Mesenchymal stem cell (in vitro differentiated cells and primary cell): Measurements from ENCODE around the gene ZIC3.

Experiments
- DNase-seq: peaks from one replicate; pipeline ENCODE4 v3.0.0-alpha.2; 2013
- H2AFZ ChIP-seq: one replicate; pipeline ENCODE4 v1.6.1; 2013; ENCODE audit warnings: low read depth, mild to moderate bottlenecking, control low read depth, inconsistent platforms, low read length, moderate library complexity
- H2AK5ac ChIP-seq: 2 replicates; pipeline ENCODE4 v1.6.1; 2013; ENCODE audit warnings: low read length, moderate library complexity, mild to moderate bottlenecking, inconsistent platforms; ENCODE audit not compliant: severe bottlenecking
- H2BK120ac ChIP-seq: one replicate; pipeline ENCODE4 v1.6.1; 2013; ENCODE audit warnings: low read depth, mild to moderate bottlenecking, inconsistent platforms, low read length, moderate library complexity
- H2BK12ac ChIP-seq, 2 experiments: one replicate each; pipeline ENCODE4 v1.6.1; 2013; ENCODE audit warnings: inconsistent platforms in 2 of 2, low read length in 2 of 2, mild to moderate bottlenecking in 2 of 2, moderate library complexity in 2 of 2, control low read depth in 1 of 2
- H2BK15ac ChIP-seq: one replicate; pipeline ENCODE4 v1.6.1; 2013; ENCODE audit warnings: mild to moderate bottlenecking, low read depth, inconsistent platforms; ENCODE audit not compliant: poor library complexity, severe bottlenecking
- H2BK5ac ChIP-seq: 2 replicates; pipeline ENCODE4 v1.6.1; 2013; ENCODE audit warnings: low read depth, mild to moderate bottlenecking, low read length, control low read depth, inconsistent platforms; ENCODE audit not compliant: poor library complexity, severe bottlenecking
- H3K14ac ChIP-seq, 2 experiments: one replicate each; pipeline ENCODE4 v1.6.1; 2013; ENCODE audit warnings: inconsistent platforms in 2 of 2, low read length in 2 of 2, control low read depth in 1 of 2, mild to moderate bottlenecking in 1 of 2, moderate library complexity in 1 of 2
- H3K18ac ChIP-seq, 2 experiments: one replicate each; pipeline ENCODE4 v1.6.1; 2013; ENCODE audit warnings: inconsistent platforms in 2 of 2, low read length in 2 of 2, control low read depth in 1 of 2, low read depth in 1 of 2, mild to moderate bottlenecking in 1 of 2
- H3K23ac ChIP-seq, 2 experiments: one replicate each; pipeline ENCODE4 v1.6.1; 2013; ENCODE audit warnings: inconsistent platforms in 2 of 2, low read length in 2 of 2, mild to moderate bottlenecking in 2 of 2, moderate library complexity in 2 of 2, control low read depth in 1 of 2
- H3K27ac ChIP-seq: 2 replicates; pipeline ENCODE4 v1.5.1; 2013; ENCODE audit warnings: mild to moderate bottlenecking, moderate library complexity, low read length, control low read depth, inconsistent platforms; ENCODE audit not compliant: poor library complexity, severe bottlenecking
- H3K27me3 ChIP-seq, 2 experiments: 2 replicates each; pipeline versions ENCODE4 v1.6.1 to v1.7.0; 2013; ENCODE audit warnings: low read length in 2 of 2, mild to moderate bottlenecking in 2 of 2, moderate library complexity in 2 of 2, control low read depth in 1 of 2, inconsistent platforms in 1 of 2; ENCODE audit not compliant: control insufficient read depth in 1 of 2, insufficient read depth in 1 of 2
- H3K36me3 ChIP-seq, 2 experiments: 2 replicates each; pipeline versions ENCODE4 v1.6.1 to v1.7.0; 2013; ENCODE audit warnings: low read length in 2 of 2, control low read depth in 1 of 2, inconsistent platforms in 1 of 2, low read depth in 1 of 2, mild to moderate bottlenecking in 1 of 2; ENCODE audit not compliant: insufficient read depth in 2 of 2, control insufficient read depth in 1 of 2
- H3K4ac ChIP-seq, 2 experiments: one replicate each; pipeline ENCODE4 v1.6.1; 2013; ENCODE audit warnings: inconsistent platforms in 2 of 2, low read length in 2 of 2, mild to moderate bottlenecking in 2 of 2, moderate library complexity in 2 of 2, control low read depth in 1 of 2, low read depth in 1 of 2
- H3K4me1 ChIP-seq: 2 replicates; pipeline ENCODE4 v1.6.1; 2013; ENCODE audit warnings: low read depth, low read length, control low read depth; ENCODE audit not compliant: control insufficient read depth, insufficient read depth
- H3K4me2 ChIP-seq: 2 replicates; pipeline ENCODE4 v1.6.1; 2013; ENCODE audit warnings: low read length, mild to moderate bottlenecking, inconsistent platforms; ENCODE audit not compliant: poor library complexity, severe bottlenecking
- H3K4me3 ChIP-seq, 2 experiments: 2 replicates each; pipeline versions ENCODE4 v1.5.1 to v1.7.0; 2013; ENCODE audit warnings: low read length in 2 of 2, mild to moderate bottlenecking in 2 of 2, control low read depth in 1 of 2, low read depth in 1 of 2; ENCODE audit not compliant: insufficient read depth in 1 of 2
- H3K79me1 ChIP-seq: replicated peaks from 2 replicates; pipeline ENCODE4 v1.6.1; 2013; ENCODE audit warnings: mild to moderate bottlenecking, control low read depth, low read length, inconsistent platforms; ENCODE audit not compliant: poor library complexity, severe bottlenecking
- H3K9ac ChIP-seq: 2 replicates; pipeline ENCODE4 v1.7.0; 2013; ENCODE audit warnings: mild to moderate bottlenecking, low read length, moderate library complexity
- H3K9me3 ChIP-seq: 2 replicates; pipeline ENCODE4 v1.7.0; 2013; ENCODE audit warnings: mild to moderate bottlenecking, low read length; ENCODE audit not compliant: control insufficient read depth
- H4K8ac ChIP-seq: one replicate; pipeline ENCODE4 v1.6.1; 2013; ENCODE audit warnings: inconsistent platforms, mild to moderate bottlenecking, low read length, moderate library complexity
- H4K91ac ChIP-seq: one replicate; pipeline ENCODE4 v1.6.1; 2013; ENCODE audit warnings: mild to moderate bottlenecking, low read length, inconsistent platforms
- WGBS: methylation state at CpG from one replicate; pipeline ENCODE4 v1.1.7; 2013; ENCODE audit warnings: mixed read lengths; 5-methylcytosine and 5-hydroxymethylcytosine counted together

The ZIC3 gene

DNA sequence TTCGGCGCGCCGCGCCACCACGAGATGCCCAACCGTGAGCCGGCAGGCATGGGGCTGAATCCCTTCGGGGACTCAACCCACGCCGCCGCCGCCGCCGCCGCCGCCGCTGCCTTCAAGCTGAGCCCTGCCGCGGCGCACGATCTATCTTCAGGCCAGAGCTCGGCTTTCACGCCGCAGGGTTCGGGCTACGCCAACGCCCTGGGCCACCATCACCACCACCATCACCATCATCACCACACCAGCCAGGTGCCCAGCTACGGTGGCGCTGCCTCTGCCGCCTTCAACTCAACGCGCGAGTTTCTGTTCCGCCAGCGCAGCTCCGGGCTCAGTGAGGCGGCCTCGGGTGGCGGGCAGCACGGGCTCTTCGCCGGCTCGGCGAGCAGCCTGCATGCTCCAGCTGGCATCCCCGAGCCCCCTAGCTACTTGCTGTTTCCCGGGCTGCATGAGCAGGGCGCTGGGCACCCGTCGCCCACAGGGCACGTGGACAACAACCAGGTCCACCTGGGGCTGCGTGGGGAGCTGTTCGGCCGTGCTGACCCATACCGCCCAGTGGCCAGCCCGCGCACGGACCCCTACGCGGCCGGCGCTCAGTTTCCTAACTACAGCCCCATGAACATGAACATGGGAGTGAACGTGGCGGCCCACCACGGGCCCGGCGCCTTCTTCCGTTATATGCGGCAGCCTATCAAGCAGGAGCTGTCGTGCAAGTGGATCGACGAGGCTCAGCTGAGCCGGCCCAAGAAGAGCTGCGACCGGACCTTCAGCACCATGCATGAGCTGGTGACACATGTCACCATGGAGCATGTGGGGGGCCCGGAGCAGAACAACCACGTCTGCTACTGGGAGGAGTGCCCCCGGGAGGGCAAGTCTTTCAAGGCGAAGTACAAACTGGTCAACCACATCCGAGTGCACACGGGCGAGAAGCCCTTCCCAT lies 1.1 kb downstream of the ZIC3 start:
- H2BK5ac ChIP-seq = no peak overlapping the region
- no peak overlapping the region for H2BK15ac ChIP-seq
- WGBS = under 1% methylated on average over 47 of the region's 82 CpGs
- H3K4me2 ChIP-seq = no peak overlapping the region
- no peak for DNase-seq
- H2BK120ac ChIP-seq = no peak overlapping the region
- no peak overlapping the region for H3K18ac ChIP-seq
- no peak overlapping the region for H2AFZ ChIP-seq
- H2BK12ac ChIP-seq = no peak overlapping the region
- H3K27ac ChIP-seq = no peak overlapping the region
- no peak overlapping the region for H3K9ac ChIP-seq
- H3K4me1 ChIP-seq = peaks cover 15% of the 10 kb centered on the region
- H3K27me3 ChIP-seq = peaks cover 63 to 72% of the 10 kb centered on the region in 2 experiments
- no peak overlapping the region for H3K4ac ChIP-seq
- no peak overlapping the region for H4K8ac ChIP-seq
- no peak overlapping the region for H4K91ac ChIP-seq
- no peak overlapping the region for H2AK5ac ChIP-seq
- no peaks in the 10 kb centered on the region for H3K79me1 ChIP-seq
- H3K36me3 ChIP-seq = no peaks in the 10 kb centered on the region
- peak overlapping the region in 1 of 2 experiments; percentile 40 for H3K4me3 ChIP-seq
- H3K23ac ChIP-seq = no peak overlapping the region
- H3K14ac ChIP-seq = no peak overlapping the region
- H3K9me3 ChIP-seq = no peaks in the 10 kb centered on the region

DNA sequence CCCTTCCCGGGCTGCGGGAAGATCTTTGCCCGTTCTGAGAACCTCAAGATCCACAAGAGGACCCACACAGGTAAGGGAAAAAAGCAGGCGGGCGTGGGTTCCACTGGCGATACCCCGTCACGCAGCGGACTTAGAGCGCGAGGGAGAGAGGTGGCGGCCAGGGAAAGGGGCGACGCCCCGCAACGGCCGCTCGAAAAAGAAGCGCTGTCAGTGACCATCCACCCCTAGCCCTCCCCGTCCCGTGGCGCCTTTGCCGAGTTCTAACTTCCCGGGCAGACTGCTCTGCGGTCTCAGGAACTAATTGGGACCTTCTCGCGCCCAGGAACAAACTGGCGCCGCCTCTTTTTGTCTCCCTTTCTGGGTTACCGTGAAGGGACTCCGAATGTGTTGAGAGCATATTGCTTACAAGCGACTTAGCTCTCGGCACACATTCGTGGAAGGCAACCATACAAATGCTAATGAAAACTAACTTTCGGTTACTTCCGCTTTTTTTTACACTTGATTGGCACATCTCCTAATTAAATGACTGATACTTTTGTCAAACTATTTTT lies 1.8 kb downstream of the ZIC3 start:
- no peak overlapping the region for H3K4me2 ChIP-seq
- no peaks in the 10 kb centered on the region for H3K79me1 ChIP-seq
- H3K4ac ChIP-seq = no peak overlapping the region
- H3K9me3 ChIP-seq = peaks cover 4% of the 10 kb centered on the region
- no peak overlapping the region for H2AK5ac ChIP-seq
- no peaks in the 10 kb centered on the region for H3K36me3 ChIP-seq
- peaks cover 62 to 70% of the 10 kb centered on the region in 2 experiments for H3K27me3 ChIP-seq
- H3K4me1 ChIP-seq = peaks cover 15% of the 10 kb centered on the region
- no peak overlapping the region for H3K9ac ChIP-seq
- no peak overlapping the region for H3K23ac ChIP-seq
- DNase-seq = no peak
- H2BK12ac ChIP-seq = no peak overlapping the region
- no peak overlapping the region for H3K4me3 ChIP-seq
- no peak overlapping the region for H3K27ac ChIP-seq
- H2BK120ac ChIP-seq = no peak overlapping the region
- no peak overlapping the region for H2BK5ac ChIP-seq
- no peak overlapping the region for H2AFZ ChIP-seq
- no peak overlapping the region for H4K91ac ChIP-seq
- no peak overlapping the region for H3K18ac ChIP-seq
- H3K14ac ChIP-seq = no peak overlapping the region
- 1% methylated on average over 18 of the region's 36 CpGs for WGBS
- H2BK15ac ChIP-seq = no peak overlapping the region
- H4K8ac ChIP-seq = no peak overlapping the region

DNA sequence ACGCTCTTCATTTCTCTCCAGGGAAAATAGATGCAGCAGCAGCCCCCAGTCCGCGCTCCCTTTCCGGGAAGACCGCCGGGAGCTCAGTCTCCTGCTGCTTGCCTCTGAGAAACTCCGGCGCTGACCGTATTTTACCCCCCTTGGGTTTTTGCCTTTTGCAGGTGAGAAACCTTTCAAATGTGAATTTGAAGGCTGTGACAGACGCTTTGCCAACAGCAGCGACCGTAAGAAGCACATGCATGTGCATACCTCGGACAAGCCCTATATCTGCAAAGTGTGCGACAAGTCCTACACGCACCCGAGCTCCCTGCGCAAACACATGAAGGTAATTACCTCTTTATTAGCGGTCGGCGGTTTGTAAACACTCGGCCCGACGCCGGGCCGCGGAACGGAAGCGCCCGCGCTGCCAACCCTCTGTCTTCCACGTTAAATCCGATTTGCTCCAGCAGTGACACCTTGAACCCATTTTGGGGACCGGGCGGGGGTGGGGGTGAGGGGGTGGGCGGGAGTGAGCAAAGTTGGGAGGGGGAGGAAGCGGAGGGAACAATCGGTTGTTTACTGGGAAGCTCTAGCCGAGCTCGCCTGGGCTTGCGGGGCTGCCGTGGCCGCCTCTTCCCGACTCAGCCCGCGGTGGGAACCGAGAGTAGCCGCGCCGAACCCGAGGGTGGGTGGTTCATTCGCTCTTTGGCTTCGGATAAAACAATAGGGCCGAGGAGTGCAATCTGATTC lies 3.0 kb downstream of the ZIC3 start:
- 0% methylated on average over 20 of the region's 53 CpGs for WGBS
- Histone ChIP-seq H2AFZ (no peak overlapping the region), H3K27ac (no peak overlapping the region), H3K18ac (no peak overlapping the region), H2BK120ac (no peak overlapping the region), H3K36me3 (no peaks in the 10 kb centered on the region), H3K14ac (no peak overlapping the region), H3K27me3 (peaks cover 60 to 70% of the 10 kb centered on the region in 2 experiments), H3K23ac (no peak overlapping the region), H3K9me3 (peaks cover 4% of the 10 kb centered on the region), H3K79me1 (no peaks in the 10 kb centered on the region), H4K91ac (no peak overlapping the region), H2BK15ac (no peak overlapping the region), H4K8ac (no peak overlapping the region), H3K9ac (no peak overlapping the region), H3K4me3 (no peak overlapping the region), H2AK5ac (no peak overlapping the region), H2BK12ac (no peak overlapping the region), H2BK5ac (no peak overlapping the region), H3K4ac (no peak overlapping the region), H3K4me2 (peak overlapping the region; percentile 3), H3K4me1 (peaks cover 15% of the 10 kb centered on the region)
- no peak for DNase-seq

DNA sequence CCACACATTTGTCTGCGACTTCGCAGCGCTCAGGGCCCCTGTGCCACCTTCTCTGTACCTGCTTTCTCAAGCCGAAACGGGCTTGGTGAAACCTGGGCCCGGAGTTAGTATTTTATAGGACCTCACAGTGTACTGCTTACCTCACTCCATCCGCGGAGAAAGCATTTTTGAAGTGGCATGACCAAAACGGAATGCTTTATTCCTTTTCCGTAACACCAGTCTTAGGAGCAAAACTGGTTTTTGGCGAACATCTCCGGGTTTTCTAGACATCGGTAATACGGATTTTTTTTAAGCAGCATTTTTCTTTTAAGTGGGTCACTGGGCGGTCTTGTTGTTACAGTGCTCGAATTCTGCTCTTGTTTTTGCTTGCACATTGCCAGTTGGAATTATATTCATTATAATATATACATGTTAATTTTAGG lies 3.6 kb downstream of the ZIC3 start:
- Histone ChIP-seq H3K4me2 (peak overlapping the region; percentile 3), H3K79me1 (no peaks in the 10 kb centered on the region), H3K9ac (no peak overlapping the region), H3K18ac (no peak overlapping the region), H2AFZ (no peak overlapping the region), H2BK120ac (no peak overlapping the region), H2AK5ac (no peak overlapping the region), H3K4me3 (no peak overlapping the region), H2BK15ac (no peak overlapping the region), H2BK12ac (no peak overlapping the region), H3K9me3 (peaks cover 4% of the 10 kb centered on the region), H3K14ac (no peak overlapping the region), H3K27ac (no peak overlapping the region), H3K4me1 (peaks cover 15% of the 10 kb centered on the region), H4K91ac (no peak overlapping the region), H3K4ac (no peak overlapping the region), H2BK5ac (no peak overlapping the region), H3K36me3 (no peaks in the 10 kb centered on the region), H4K8ac (no peak overlapping the region), H3K27me3 (peaks cover 56 to 66% of the 10 kb centered on the region in 2 experiments), H3K23ac (no peak overlapping the region)
- no peak for DNase-seq
- WGBS = 2% methylated on average over 12 of the region's 16 CpGs
